ENCODE measurements around the gene ARID5B. TPM values are rescaled to one million over a fixed set of nuclear protein-coding genes. Genes with fewer than 3 reads are reported as not detected.

ARID5B gene
- polyA plus RNA-seq, 3 donors, result 1.00 to 2.5 (median 1.5) TPM

DNA sequence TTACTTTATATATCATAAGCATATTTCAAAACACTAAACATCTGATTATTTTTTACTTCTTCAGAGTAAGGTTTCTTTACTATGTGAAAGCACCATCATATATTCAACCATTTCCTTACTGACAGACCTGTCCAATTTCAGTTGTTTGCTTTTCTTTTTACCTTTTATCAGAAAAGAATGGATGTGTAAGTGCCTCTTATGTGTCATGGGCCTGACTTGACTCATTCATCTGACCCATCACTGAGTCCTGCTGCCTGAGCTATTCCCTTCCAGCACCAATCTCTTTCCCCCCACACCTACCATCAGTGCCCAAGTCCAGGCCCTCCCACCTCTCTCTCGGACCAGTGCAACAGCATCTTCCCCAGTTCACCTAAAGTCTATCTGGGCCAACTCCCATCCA is 41.7 kb upstream of the ARID5B start:
- H3K9me3 ChIP-seq (replicated peaks in 1 of 2; ENCODE audit: control insufficient read depth in 1 of 2, insufficient read depth in 1 of 2, low read length in 2 of 2), result no peaks in the 10 kb centered on the region
- H3K36me3 ChIP-seq (replicated peaks in 1 of 2; ENCODE audit: control insufficient read depth in 1 of 2, insufficient read depth in 2 of 2, low read length in 2 of 2), result no peaks in the 10 kb centered on the region
- 94% methylated on average over 1 of the region's 1 CpG for WGBS (ENCODE audit: insufficient coverage)
- no peaks in the 10 kb centered on the region for H3K27me3 ChIP-seq (ENCODE audit: control insufficient read depth in 2 of 2, insufficient read depth in 2 of 2, low read length in 2 of 2)
- no peaks in the 10 kb centered on the region for H3K36me3 Mint-ChIP-seq
- H3K27ac Mint-ChIP-seq, result peak overlapping the region in 1 of 7 donors; percentile 36
- TF ChIP-seq, protein P1, sequence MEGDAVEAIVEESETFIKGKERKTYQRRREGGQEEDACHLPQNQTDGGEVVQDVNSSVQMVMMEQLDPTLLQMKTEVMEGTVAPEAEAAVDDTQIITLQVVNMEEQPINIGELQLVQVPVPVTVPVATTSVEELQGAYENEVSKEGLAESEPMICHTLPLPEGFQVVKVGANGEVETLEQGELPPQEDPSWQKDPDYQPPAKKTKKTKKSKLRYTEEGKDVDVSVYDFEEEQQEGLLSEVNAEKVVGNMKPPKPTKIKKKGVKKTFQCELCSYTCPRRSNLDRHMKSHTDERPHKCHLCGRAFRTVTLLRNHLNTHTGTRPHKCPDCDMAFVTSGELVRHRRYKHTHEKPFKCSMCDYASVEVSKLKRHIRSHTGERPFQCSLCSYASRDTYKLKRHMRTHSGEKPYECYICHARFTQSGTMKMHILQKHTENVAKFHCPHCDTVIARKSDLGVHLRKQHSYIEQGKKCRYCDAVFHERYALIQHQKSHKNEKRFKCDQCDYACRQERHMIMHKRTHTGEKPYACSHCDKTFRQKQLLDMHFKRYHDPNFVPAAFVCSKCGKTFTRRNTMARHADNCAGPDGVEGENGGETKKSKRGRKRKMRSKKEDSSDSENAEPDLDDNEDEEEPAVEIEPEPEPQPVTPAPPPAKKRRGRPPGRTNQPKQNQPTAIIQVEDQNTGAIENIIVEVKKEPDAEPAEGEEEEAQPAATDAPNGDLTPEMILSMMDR (IDR thresholded peaks at IDR 0.05), result no peak
- H3K4me1 ChIP-seq (ENCODE audit: control insufficient read depth in 1 of 2, insufficient read depth in 2 of 2, low read length in 2 of 2), result no peaks in the 10 kb centered on the region
- H3K9me3 Mint-ChIP-seq, result peaks cover 0 to 2% (median 0%) of the 10 kb centered on the region in 7 donors
- H3K27me3 Mint-ChIP-seq (ENCODE audit: low read depth in 3 of 3), result peaks cover 0 to 5% (median 0%) of the 10 kb centered on the region in 3 donors
- no peak overlapping the region for H3K9ac ChIP-seq (ENCODE audit: insufficient read depth, low read length, poor library complexity, severe bottlenecking)
- H3K4me3 Mint-ChIP-seq, result no peak overlapping the region
- H4K20me1 ChIP-seq (ENCODE audit: insufficient read depth, low read length), result no peaks in the 10 kb centered on the region
- H3K4me2 ChIP-seq (replicated peaks; ENCODE audit: extremely low read depth, low read length, poor library complexity, severe bottlenecking), result no peak overlapping the region
- no peaks in the 10 kb centered on the region for H3K79me2 ChIP-seq (ENCODE audit: insufficient read depth, low read length)
- no peak overlapping the region for H3K4me3 ChIP-seq (replicated peaks in 1 of 3; ENCODE audit: low read depth in 2 of 3, low read length in 3 of 3)
- DNase-seq, result no peak
- intact Hi-C loops (cut with micrococcal nuclease), result no loop called here
- H3K27ac ChIP-seq (ENCODE audit: low read depth in 1 of 2, low read length in 2 of 2), result no peak overlapping the region
- no peaks in the 10 kb centered on the region for H3K4me1 Mint-ChIP-seq
- H2AFZ ChIP-seq (ENCODE audit: insufficient read depth, low read depth, low read length, poor library complexity, severe bottlenecking), result no peak overlapping the region

DNA sequence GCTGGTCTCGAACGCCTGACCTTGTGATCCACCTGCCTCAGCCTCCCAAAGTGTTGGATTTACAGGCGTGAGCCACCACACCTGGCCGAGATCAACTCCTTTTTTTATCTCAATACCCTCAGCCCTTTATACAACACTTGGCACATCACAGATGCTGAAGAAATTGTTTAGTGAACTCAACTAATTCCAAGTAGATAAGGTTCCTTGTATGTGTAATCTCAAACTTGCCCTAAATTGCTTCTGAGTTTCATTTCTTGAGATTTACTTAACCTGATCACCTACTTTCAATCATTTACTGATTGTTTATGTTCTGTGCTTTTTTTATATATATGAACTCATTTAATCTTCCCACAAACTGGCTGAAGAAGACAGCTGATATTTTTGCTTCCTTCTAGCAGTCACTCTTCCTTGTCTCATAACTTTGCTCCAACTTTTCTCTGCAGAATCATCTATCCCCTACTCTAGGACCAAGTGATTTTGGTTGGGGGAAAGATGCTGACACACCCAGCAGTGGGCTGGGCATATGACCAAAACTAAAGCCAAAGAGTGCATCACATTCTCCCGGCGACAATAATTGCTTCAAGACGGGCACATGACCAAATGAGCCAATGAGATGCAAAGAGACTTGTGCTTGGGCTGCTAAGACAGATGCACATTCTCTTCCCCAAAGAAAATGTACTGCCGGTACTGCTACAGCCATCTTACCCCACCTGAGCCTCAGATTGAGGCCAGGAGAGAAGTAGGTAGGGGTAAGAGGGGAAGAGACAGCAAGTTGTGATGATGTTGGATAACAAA is 40.3 kb upstream of the ARID5B start:
- DNase-seq, result no peak
- intact Hi-C loops (cut with micrococcal nuclease), result no loop called here
- Mint-ChIP-seq H3K27ac (no peak overlapping the region), H3K27me3 (ENCODE audit: low read depth in 3 of 3) (peaks cover 0 to 5% (median 0%) of the 10 kb centered on the region in 3 donors), H3K36me3 (no peaks in the 10 kb centered on the region), H3K4me3 (no peak overlapping the region), H3K4me1 (no peaks in the 10 kb centered on the region), H3K9me3 (peaks cover 0 to 2% (median 0%) of the 10 kb centered on the region in 7 donors)
- Histone ChIP-seq H3K4me1 (ENCODE audit: control insufficient read depth in 1 of 2, insufficient read depth in 2 of 2, low read length in 2 of 2) (no peaks in the 10 kb centered on the region), H3K4me3 (replicated peaks in 1 of 3; ENCODE audit: low read depth in 2 of 3, low read length in 3 of 3) (no peak overlapping the region), H2AFZ (ENCODE audit: insufficient read depth, low read depth, low read length, poor library complexity, severe bottlenecking) (peak overlapping the region; percentile 15), H3K36me3 (replicated peaks in 1 of 2; ENCODE audit: control insufficient read depth in 1 of 2, insufficient read depth in 2 of 2, low read length in 2 of 2) (no peaks in the 10 kb centered on the region), H3K9me3 (replicated peaks in 1 of 2; ENCODE audit: control insufficient read depth in 1 of 2, insufficient read depth in 1 of 2, low read length in 2 of 2) (no peaks in the 10 kb centered on the region), H3K4me2 (replicated peaks; ENCODE audit: extremely low read depth, low read length, poor library complexity, severe bottlenecking) (no peak overlapping the region), H3K9ac (ENCODE audit: insufficient read depth, low read length, poor library complexity, severe bottlenecking) (no peak overlapping the region), H3K27ac (ENCODE audit: low read depth in 1 of 2, low read length in 2 of 2) (no peak overlapping the region), H3K79me2 (ENCODE audit: insufficient read depth, low read length) (no peaks in the 10 kb centered on the region), H4K20me1 (ENCODE audit: insufficient read depth, low read length) (no peaks in the 10 kb centered on the region), H3K27me3 (ENCODE audit: control insufficient read depth in 2 of 2, insufficient read depth in 2 of 2, low read length in 2 of 2) (no peaks in the 10 kb centered on the region)
- TF ChIP-seq, protein P1 (IDR thresholded peaks at IDR 0.05), result no peak
- WGBS (ENCODE audit: insufficient coverage), result 93% methylated on average over 3 of the region's 8 CpGs
